GM21381 (cell line): ENCODE data around the gene PELI2.

ENCODE experiments used
- ATAC-seq: cut with Tn5 transposase; IDR thresholded peaks from one replicate; pipeline ENCODE4 v1.9.1; 2021; ENCODE audit warnings: mild to moderate bottlenecking, moderate library complexity; ENCODE audit not compliant: unreplicated experiment

Gene PELI2

GRCh38 chr14:56118611-56119181 is 485 bp downstream of the PELI2 start:
- ATAC-seq: peak; percentile 15

GRCh38 chr14:56119201-56119981 is 1.2 kb downstream of the PELI2 start:
- ATAC-seq: peak; percentile 31

GRCh38 chr14:56120091-56120691 is 2.0 kb downstream of the PELI2 start:
- ATAC-seq: no peak

GRCh38 chr14:56121816-56122215 is 3.6 kb downstream of the PELI2 start:
- no peak for ATAC-seq

GRCh38 chr14:56122301-56122700 is 4.1 kb downstream of the PELI2 start:
- no peak for ATAC-seq

GRCh38 chr14:56124327-56124726 is 6.1 kb downstream of the PELI2 start:
- no peak for ATAC-seq

- no peak for ATAC-seq
Observed at GRCh38 chr14:56125772-56126636, 7.8 kb downstream of the PELI2 start.

- no peak for ATAC-seq
Observed at GRCh38 chr14:56126637-56126913, 8.4 kb downstream of the PELI2 start.

- no peak for ATAC-seq
Observed at GRCh38 chr14:56127156-56127555, 8.9 kb downstream of the PELI2 start.

GRCh38 chr14:56129092-56129491 is 10.9 kb downstream of the PELI2 start:
- no peak for ATAC-seq

- no peak for ATAC-seq
Observed at GRCh38 chr14:56129933-56130332, 11.7 kb downstream of the PELI2 start.

GRCh38 chr14:56131004-56131864 is 13.0 kb downstream of the PELI2 start:
- no peak for ATAC-seq

- ATAC-seq: no peak
Observed at GRCh38 chr14:56131865-56132833, 13.9 kb downstream of the PELI2 start.

- no peak for ATAC-seq
Observed at GRCh38 chr14:56133547-56133946, 15.3 kb downstream of the PELI2 start.

GRCh38 chr14:56135001-56135400 is 16.8 kb downstream of the PELI2 start:
- ATAC-seq: no peak

GRCh38 chr14:56135668-56136067 is 17.5 kb downstream of the PELI2 start:
- ATAC-seq: no peak

- ATAC-seq: no peak
Observed at GRCh38 chr14:56136571-56137452, 18.6 kb downstream of the PELI2 start.

- no peak for ATAC-seq
Observed at GRCh38 chr14:56137453-56137807, 19.2 kb downstream of the PELI2 start.

- ATAC-seq: no peak
Observed at GRCh38 chr14:56137849-56138248, 19.6 kb downstream of the PELI2 start.
